Kidney (tissue), 14 donors: ENCODE results near the gene CRYAB. TPM values are rescaled to one million over a fixed set of nuclear protein-coding genes. Genes with fewer than 3 reads are reported as not detected.

ENCODE experiments used
- DNase-seq, 5 donors: peaks; one replicate each; pipeline ENCODE4 v3.0.0-alpha.2; 2013 to 2020
- FAIRE-seq: peaks from 2 replicates; lab custom pipeline; 2012; peaks lifted over from hg19 to GRCh38; lab: Jason Lieb, UNC
- H3K27ac ChIP-seq, 2 donors: one replicate each; pipeline ENCODE4 v1.7.0; 2013; ENCODE audit warnings: low read depth in 2 of 2, low read length in 2 of 2, inconsistent platforms in 1 of 2
- H3K27me3 ChIP-seq: one replicate; pipeline ENCODE4 v1.7.1; 2013; ENCODE audit warnings: low read length, inconsistent platforms; ENCODE audit not compliant: control insufficient read depth, insufficient read depth
- H3K36me3 ChIP-seq, 3 donors: one replicate each; pipeline versions ENCODE4 v1.7.0 to v1.7.1; 2013; ENCODE audit warnings: low read length in 3 of 3, control low read depth in 1 of 3, inconsistent platforms in 1 of 3; ENCODE audit not compliant: insufficient read depth in 3 of 3, control insufficient read depth in 2 of 3
- H3K4me1 ChIP-seq, 3 donors: one replicate each; pipeline versions ENCODE4 v1.7.0 to v1.7.1; 2013; ENCODE audit warnings: low read length in 3 of 3, inconsistent platforms in 1 of 3, low read depth in 1 of 3; ENCODE audit not compliant: control insufficient read depth in 2 of 3, insufficient read depth in 2 of 3
- H3K4me3 ChIP-seq, 3 donors: one replicate each; pipeline versions ENCODE4 v1.7.0 to v1.8.1; 2013; ENCODE audit warnings: low read length in 3 of 3, control low read depth in 1 of 3, inconsistent platforms in 1 of 3
- H3K9ac ChIP-seq, 3 donors: one replicate each; pipeline versions ENCODE4 v1.7.0 to v1.7.1; 2013; ENCODE audit warnings: low read length in 3 of 3, control low read depth in 1 of 3, inconsistent platforms in 1 of 3
- H3K9me3 ChIP-seq, 3 donors: one replicate each; pipeline versions ENCODE4 v1.7.0 to v1.7.1; 2013; ENCODE audit warnings: low read length in 3 of 3, control low read depth in 1 of 3, inconsistent platforms in 1 of 3; ENCODE audit not compliant: control insufficient read depth in 2 of 3, insufficient read depth in 1 of 3
- CTCF ChIP-seq: IDR thresholded peaks from 3 replicates; pipeline ENCODE4 v1.5.1; 2012; ENCODE audit warnings: mild to moderate bottlenecking, moderate library complexity, borderline replicate concordance; ENCODE audit not compliant: insufficient read depth; ENCODE audit errors: extremely low read depth
- intact Hi-C: fragments of 100-400 bp; cut with DNase I; formaldehyde crosslinking; loops from one replicate; pipeline ENCODE4 v1.11.1; 2022
- polyA plus RNA-seq: library from polyadenylated mRNA; stranded (reverse); fragments of 350-450 nt; fragmentation: Illumina TruSeq; extraction: RNeasy Lipid Tissue Mini Kit (QIAGEN cat#74804); gene quantifications from one replicate; pipeline ENCODE4 v1.2.3, GENCODE V29; 2014; ENCODE audit warnings: low read depth, low replicate concordance; ENCODE audit not compliant: insufficient read depth
- total RNA-seq: library from RNA; stranded (reverse); fragmentation: NEBNext Ultra II Directional; extraction: Animal tissue kit (Norgen Biotek cat#: 25700); gene quantifications from one replicate; pipeline ENCODE4 v1.2.1, GENCODE V29; 2021
- donor health status: control.
- donor health status: control.
- donor health status: control.
- donor health status: control.
- donor health status: control.
- donor health status: DM: yes; HTN: yes; CAD: no.
- donor health status: Normal renal cell carcinoma (clear cell type).

The CRYAB gene
- total and polyA plus RNA-seq, 2 donors from 2014 or later: 1,312 to 1,857 TPM

- intact Hi-C loops: loop anchor here (10.0 kb wide), 1 partner anchor 45 kb away; no protein-coding TSS in a partner anchor
Measured at GRCh38 chr11:111939836-111940604, 28.4 kb upstream of the CRYAB start.

DNA sequence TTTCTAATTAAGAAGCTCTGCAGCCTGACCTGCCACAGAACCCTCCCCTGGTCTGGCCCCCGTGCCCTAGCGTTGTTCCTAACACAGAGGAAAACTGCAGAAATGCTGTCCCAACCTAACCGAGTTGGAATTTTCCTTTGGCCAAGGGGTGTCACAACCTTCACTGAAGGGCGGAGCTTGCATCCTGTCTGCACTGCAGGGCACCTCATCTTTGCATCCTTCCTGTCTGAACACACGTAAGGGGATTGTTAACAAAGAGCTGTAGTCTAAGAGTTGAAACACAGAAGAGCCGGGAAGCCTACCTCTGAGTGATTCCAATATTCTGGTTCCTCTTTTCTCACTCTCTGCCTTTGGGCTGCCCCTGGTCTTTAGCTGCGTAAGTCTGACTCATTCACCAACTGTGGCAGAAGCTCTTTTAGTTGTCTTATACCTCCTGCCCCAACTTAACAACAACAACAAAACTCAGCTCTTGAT, 27.2 kb upstream of the CRYAB start:
- Histone ChIP-seq H3K4me1 (peaks cover 10 to 12% (median 10%) of the 10 kb centered on the region in 3 donors), H3K4me3 (no peak overlapping the region), H3K9me3 (no peaks in the 10 kb centered on the region), H3K27me3 (no peaks in the 10 kb centered on the region), H3K9ac (no peak overlapping the region), H3K27ac (no peak overlapping the region), H3K36me3 (no peaks in the 10 kb centered on the region)
- DNase-seq (peak in 1 of 5 donors; percentile 43), FAIRE-seq (no peak)
- intact Hi-C loops: loop anchor here (10.0 kb wide), 1 partner anchor 46 kb away; no protein-coding TSS in a partner anchor
- no peak for TF ChIP-seq CTCF

More at GRCh38 chr11:111939836-111940604, 28.4 kb upstream of the CRYAB start:
- DNase-seq (no peak), FAIRE-seq (no peak)
- no peaks in the 10 kb centered on the region for H3K36me3 ChIP-seq
- H3K4me3 ChIP-seq: no peak overlapping the region
- no peaks in the 10 kb centered on the region for H3K27me3 ChIP-seq
- peaks cover 10 to 12% (median 10%) of the 10 kb centered on the region in 3 donors for H3K4me1 ChIP-seq
- no peak for TF ChIP-seq CTCF
- no peak overlapping the region for H3K27ac ChIP-seq
- H3K9me3 ChIP-seq: no peaks in the 10 kb centered on the region
- H3K9ac ChIP-seq: no peak overlapping the region

GRCh38 chr11:111937844-111938243, 26.3 kb upstream of the CRYAB start:
- TF ChIP-seq CTCF: no peak
- Histone ChIP-seq H3K36me3 (no peaks in the 10 kb centered on the region), H3K9ac (peak overlapping the region in 1 of 3 donors; percentile 37), H3K4me1 (peaks cover 10 to 12% (median 10%) of the 10 kb centered on the region in 3 donors), H3K9me3 (no peaks in the 10 kb centered on the region), H3K4me3 (peak overlapping the region in 2 of 3 donors; percentile 71 to 79), H3K27ac (no peak overlapping the region), H3K27me3 (no peaks in the 10 kb centered on the region)
- intact Hi-C loops: loop anchor here (10.0 kb wide), 1 partner anchor 47 kb away; no protein-coding TSS in a partner anchor
- DNase-seq (no peak), FAIRE-seq (no peak)
